Calu3 (cell line): ENCODE data around the gene GNGT2. TPM values are rescaled to one million over a fixed set of nuclear protein-coding genes. Genes with fewer than 3 reads are reported as not detected.

Source experiments
- BruUV-seq: library from RNA; stranded (reverse); fragments of 400-500 nt; replicated peaks from 2 replicates; lab custom pipeline; 2021; lab: Mats Ljungman, UMichigan
- CTCF ChIA-PET: fragments of 300-600 bp; sonication (Branson Sonifier 250); formaldehyde crosslinking; loops from one replicate; lab custom pipeline; 2022; ENCODE audit warnings: antibody characterized with exemption; lab: Charles Lee
- DNase-seq: peaks from one replicate; pipeline ENCODE4 v3.0.0; 2022
- H3K27ac Mint-ChIP-seq: one replicate; pipeline ENCODE4 v1.8.0; 2022; ENCODE audit warnings: mixed read lengths; ENCODE audit not compliant: unreplicated experiment
- H3K27me3 Mint-ChIP-seq: one replicate; pipeline ENCODE4 v1.8.0; 2022; ENCODE audit warnings: mixed read lengths; ENCODE audit not compliant: unreplicated experiment
- H3K36me3 Mint-ChIP-seq: one replicate; pipeline ENCODE4 v1.8.0; 2022; ENCODE audit warnings: mild to moderate bottlenecking, moderate library complexity, mixed read lengths; ENCODE audit not compliant: insufficient read depth, unreplicated experiment
- H3K4me1 Mint-ChIP-seq: one replicate; pipeline ENCODE4 v1.8.0; 2022; ENCODE audit warnings: mild to moderate bottlenecking, low read depth, mixed read lengths; ENCODE audit not compliant: unreplicated experiment
- H3K4me3 Mint-ChIP-seq: one replicate; pipeline ENCODE4 v1.8.0; 2022; ENCODE audit warnings: mild to moderate bottlenecking, low read depth, moderate library complexity, mixed read lengths; ENCODE audit not compliant: unreplicated experiment
- H3K9me3 Mint-ChIP-seq: one replicate; pipeline ENCODE4 v1.8.0; 2022; ENCODE audit warnings: low read depth, mixed read lengths; ENCODE audit not compliant: unreplicated experiment
- CTCF ChIP-seq: fragments of 200-600 bp; IDR thresholded peaks from one replicate; pipeline ENCODE4 v1.8.0; 2022; ENCODE audit warnings: antibody characterized with exemption; ENCODE audit not compliant: unreplicated experiment
- intact Hi-C: fragments of 100-400 bp; cut with micrococcal nuclease; formaldehyde crosslinking; loops from one replicate; pipeline ENCODE4 v1.10.0; 2022; ENCODE audit not compliant: unreplicated experiment
- total RNA-seq: library from RNA; stranded (reverse); gene quantifications from 2 replicates; pipeline ENCODE4 v1.2.3, GENCODE V29; 2022

GNGT2 gene
- total RNA-seq, 1 experiment from 2014 or later = not detected

DNA sequence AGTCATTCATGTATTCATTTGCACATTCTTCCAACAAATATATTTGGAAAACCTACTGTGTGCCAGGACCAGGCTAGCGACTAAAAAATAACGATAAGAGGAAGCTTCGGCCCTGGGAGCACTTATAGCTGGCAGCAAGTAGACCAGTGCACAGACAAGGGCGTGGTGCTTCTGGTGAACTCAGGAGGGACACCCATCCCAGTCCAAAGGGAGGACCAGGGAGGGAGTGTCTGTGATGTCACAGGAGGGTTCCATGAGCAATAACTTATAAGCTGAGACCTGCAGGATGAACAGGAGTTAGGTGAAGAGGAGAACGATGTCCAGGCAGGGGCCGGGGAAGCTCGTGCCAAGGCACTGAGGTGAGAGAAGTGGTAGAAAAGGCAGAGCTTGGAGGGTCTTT lies 37.6 kb upstream of the GNGT2 start:
- Mint-ChIP-seq H3K4me3 (no peak overlapping the region), H3K4me1 (peaks cover 9% of the 10 kb centered on the region), H3K36me3 (no peaks in the 10 kb centered on the region), H3K27ac (no peak overlapping the region), H3K27me3 (peaks cover 28% of the 10 kb centered on the region), H3K9me3 (no peaks in the 10 kb centered on the region)
- CTCF ChIA-PET = no interaction called here
- DNase-seq = no peak
- no peak for TF ChIP-seq CTCF
- intact Hi-C loops = no loop called here
- BruUV-seq = no TSS peak

DNA sequence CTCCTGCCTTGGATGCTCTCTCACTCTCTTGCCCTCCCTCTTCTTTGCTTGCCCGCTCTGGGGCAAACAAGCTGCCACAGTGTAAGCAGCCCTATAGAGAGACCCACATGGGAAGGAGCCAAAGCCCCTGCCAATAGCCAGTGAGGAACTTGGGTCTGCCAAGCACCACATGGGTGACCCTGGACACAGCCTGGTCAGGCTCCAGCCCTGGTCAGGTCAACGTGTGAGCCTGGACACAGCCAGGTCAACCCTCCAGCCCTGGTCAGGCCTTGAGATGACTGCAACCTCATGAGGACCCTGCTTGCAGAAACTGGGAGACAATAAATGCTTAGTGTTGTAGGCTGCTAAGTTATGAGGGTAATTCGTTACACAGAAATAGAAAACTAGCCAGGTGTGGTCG lies 34.5 kb upstream of the GNGT2 start:
- Mint-ChIP-seq H3K4me1 (peaks cover 9% of the 10 kb centered on the region), H3K9me3 (no peaks in the 10 kb centered on the region), H3K4me3 (no peak overlapping the region), H3K27ac (no peak overlapping the region), H3K27me3 (peaks cover 29% of the 10 kb centered on the region), H3K36me3 (no peaks in the 10 kb centered on the region)
- CTCF ChIA-PET = no interaction called here
- intact Hi-C loops = no loop called here
- no peak for DNase-seq
- TF ChIP-seq CTCF = no peak
- no TSS peak for BruUV-seq

- Mint-ChIP-seq H3K4me3 (no peak overlapping the region), H3K27me3 (peaks cover 18% of the 10 kb centered on the region), H3K4me1 (no peaks in the 10 kb centered on the region), H3K27ac (no peak overlapping the region), H3K9me3 (no peaks in the 10 kb centered on the region), H3K36me3 (no peaks in the 10 kb centered on the region)
- intact Hi-C loops = no loop called here
- CTCF ChIA-PET = interaction anchor here (0.7 kb wide), 1 partner anchor 109 kb away, joined by 3 read pairs; no protein-coding TSS in a partner anchor
- no TSS peak for BruUV-seq
- DNase-seq = no peak
- no peak for TF ChIP-seq CTCF
Observed at GRCh38 chr17:49242813-49243212, 32.4 kb upstream of the GNGT2 start.

- no peak for TF ChIP-seq CTCF
- CTCF ChIA-PET = interaction anchor here (0.7 kb wide), 1 partner anchor 108 kb away, joined by 3 read pairs; no protein-coding TSS in a partner anchor
- no TSS peak for BruUV-seq
- DNase-seq = no peak
- Mint-ChIP-seq H3K27ac (no peak overlapping the region), H3K9me3 (no peaks in the 10 kb centered on the region), H3K4me1 (no peaks in the 10 kb centered on the region), H3K27me3 (peaks cover 17% of the 10 kb centered on the region), H3K4me3 (no peak overlapping the region), H3K36me3 (no peaks in the 10 kb centered on the region)
- intact Hi-C loops = no loop called here
Observed at GRCh38 chr17:49241692-49242397, 31.5 kb upstream of the GNGT2 start.
